GM19372 (cell line): ENCODE measurements around the gene SMC1A.
"Not testable (repeated sequence)": the region's sequence is repeated elsewhere in the genome, so short reads cannot be mapped to it uniquely, and the experiment has no call there.

Experiments
- ATAC-seq: cut with Tn5 transposase; IDR thresholded peaks from one replicate; pipeline ENCODE4 v1.9.1; 2021; ENCODE audit warnings: mild to moderate bottlenecking, low read depth, moderate library complexity; ENCODE audit not compliant: unreplicated experiment

SMC1A gene

DNA sequence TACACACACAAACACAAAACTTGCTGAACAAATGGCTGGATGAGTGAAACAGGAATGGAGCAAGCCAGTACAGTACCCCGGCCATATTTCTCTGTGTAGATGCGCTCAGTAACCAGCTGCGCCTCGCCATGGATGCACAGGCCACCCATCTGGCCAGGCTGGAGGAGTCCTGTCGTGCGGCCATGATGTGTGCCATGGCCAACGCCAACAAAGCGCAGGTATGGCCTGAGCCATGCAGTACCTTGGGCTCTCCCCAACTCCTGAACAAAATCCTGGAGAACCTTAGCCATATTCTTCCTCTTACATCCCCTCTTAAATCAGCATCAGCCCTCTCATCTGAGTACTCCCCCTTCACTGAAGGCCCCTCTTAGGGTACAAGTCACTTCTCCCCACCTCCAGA is 7.3 kb upstream of the SMC1A start:
- no peak for ATAC-seq

- no peak for ATAC-seq
Measured at GRCh38 chrX:53422861-53423306, 430 bp upstream of the SMC1A start, which contains the start of gene RIBC1. TSS of gene RIBC1 (plus strand) at chrX:53422873. CDS start at chrX:53426277, 3,404 bp downstream.

- ATAC-seq = peak; percentile 3
Measured at GRCh38 chrX:53421772-53422085, 725 bp downstream of the SMC1A start.

- no peak for ATAC-seq
Measured at GRCh38 chrX:53421125-53421524, 1.3 kb downstream of the SMC1A start.

- ATAC-seq = not testable (repeated sequence)
Measured at GRCh38 chrX:53420351-53420750, 2.1 kb downstream of the SMC1A start.

DNA sequence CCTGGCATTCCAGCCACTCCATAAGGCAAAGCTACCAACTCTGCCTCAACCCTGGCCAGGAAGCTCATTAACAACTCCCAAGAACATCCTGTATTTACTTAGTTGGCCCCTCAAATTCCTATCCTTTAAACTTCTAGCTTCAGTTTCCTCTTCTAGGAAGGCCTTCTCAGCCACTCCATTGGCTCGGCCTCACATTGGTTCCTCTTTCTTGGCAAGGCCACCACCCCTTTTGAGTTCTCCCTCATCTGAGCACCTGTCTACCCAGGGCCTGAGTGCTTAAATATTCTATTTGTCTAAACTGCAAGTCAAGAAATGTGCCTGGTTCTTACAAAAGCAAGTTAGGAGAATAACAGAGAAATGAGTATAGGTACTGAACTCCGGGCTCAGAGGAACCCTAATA is 10.0 kb downstream of the SMC1A start:
- ATAC-seq = no peak

GRCh38 chrX:53403535-53403934 is 18.9 kb downstream of the SMC1A start:
- ATAC-seq = no peak

- no peak for ATAC-seq
Measured at GRCh38 chrX:53398216-53398615, 24.2 kb downstream of the SMC1A start.

- no peak for ATAC-seq
Measured at GRCh38 chrX:53395605-53396298, 26.7 kb downstream of the SMC1A start.

DNA sequence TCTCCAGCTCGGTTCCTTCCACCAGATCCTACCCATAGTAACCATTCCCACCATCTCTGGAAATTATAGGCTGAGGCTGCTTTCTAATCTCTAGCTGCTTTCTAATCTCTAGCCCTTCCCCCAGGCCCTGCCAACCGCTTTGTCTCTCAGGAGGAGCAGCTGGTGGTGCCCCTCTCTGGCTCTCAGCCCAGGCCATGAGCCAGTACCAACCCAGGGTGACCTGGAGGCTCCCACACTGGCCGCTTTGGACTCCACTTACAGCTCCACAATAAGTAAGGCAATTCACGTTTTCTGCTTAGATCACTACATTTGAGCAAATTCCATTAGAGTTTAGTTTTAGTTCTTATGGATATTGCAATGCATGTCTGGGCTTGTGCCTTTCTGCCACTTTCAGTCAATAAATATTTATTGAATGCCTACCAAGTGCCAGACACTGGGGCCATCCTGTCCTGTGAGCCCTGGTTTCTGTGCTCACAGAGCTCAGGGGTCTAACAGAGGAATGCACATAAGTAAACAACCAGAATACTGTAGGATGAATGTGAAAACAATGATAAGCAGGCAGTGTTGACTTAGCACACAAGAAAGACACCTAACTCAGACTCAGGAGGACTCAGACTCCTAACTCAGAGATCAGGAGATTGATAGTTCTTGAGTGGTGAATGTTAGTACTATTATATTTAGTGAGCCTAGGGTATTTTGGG is 38.9 kb downstream of the SMC1A start:
- ATAC-seq = no peak

DNA sequence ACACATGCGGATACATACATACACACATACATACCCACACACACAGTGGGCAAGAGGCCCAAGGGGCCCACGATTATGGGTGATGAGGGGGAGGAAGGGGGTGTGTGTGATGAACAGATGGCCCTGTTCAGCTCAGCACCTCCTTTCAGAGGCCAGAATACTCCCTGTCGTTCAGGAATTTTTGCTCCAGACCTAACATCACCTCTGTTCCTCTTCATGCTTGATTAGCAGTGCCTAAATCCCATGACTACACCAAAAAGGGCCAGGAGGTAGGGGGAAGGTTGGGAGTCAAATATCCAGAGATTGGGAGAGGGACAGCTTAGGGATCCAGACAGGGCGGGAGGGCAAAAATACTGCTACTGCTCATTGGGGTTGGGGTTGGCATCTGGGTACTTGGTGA is 42.7 kb downstream of the SMC1A start:
- no peak for ATAC-seq

DNA sequence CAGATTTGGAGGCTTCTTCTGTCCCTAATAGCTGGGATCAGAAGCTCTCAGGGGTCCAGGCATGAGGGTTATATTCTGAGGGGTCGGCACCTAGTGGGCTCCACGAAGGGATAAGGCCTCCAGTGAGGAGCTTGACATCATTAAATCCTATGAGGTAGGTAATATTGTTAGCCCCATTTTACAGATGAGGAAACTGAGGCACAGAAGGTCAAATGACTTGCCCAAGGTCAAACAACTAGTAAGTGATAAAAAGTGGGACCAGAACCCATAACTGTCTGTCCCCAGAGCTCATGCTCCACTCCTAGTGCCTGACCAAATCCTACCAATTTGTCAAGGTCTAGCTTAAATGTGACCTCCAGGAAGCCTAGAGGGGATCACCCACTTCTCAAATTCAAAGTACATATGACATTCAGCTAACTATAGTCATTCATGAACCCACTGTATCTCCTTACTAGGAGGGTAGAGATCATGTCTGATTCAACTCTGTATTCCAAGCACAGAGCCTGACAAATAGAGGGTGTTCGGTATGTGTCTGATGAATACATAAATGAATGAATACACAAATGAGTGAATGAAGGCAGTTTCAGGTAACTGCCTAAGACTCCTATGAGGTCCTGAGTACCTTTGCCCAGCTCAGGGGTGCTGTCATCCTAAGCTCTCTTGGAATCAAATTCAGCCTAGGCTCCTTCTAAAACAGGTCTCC is 43.3 kb downstream of the SMC1A start:
- ATAC-seq = no peak

DNA sequence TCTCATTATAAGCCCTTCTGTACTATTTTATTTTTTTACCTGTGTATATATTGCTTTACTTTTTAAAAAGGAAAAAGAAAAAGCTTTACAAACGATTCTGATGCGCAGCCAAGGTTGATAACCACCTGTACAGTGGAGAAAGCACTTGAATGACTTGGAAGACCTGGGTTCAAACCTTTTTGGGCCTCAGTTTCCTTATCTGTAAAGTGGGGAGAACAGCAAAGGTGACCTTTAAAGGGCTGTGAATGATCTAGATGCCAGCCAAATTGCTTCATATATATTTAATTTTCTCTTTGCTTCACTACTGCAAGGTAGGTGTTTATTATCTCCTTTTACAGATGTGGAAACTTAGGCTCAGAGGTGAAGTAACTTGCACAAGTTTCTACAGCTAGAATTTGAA is 45.0 kb downstream of the SMC1A start:
- ATAC-seq = no peak

DNA sequence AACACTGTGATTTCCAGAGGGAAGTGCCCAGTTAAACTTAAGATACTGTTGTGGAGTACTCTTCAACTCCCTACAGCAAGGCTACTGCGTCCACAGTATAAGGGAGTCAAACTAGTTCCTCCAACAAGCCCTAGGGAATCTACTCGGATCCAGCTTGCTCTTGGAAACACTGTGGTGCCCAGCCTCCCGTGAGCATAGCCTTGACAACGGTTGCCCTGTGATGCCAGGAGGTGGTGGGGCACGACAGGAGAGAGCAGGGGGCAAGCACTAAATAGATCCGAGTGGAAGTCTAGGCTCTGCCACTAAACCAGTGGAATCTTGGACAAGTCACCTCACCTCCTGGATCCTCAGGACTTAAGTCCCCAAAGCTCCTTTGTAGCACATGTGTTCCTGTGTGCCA is 45.6 kb downstream of the SMC1A start:
- ATAC-seq = no peak

GRCh38 chrX:53374923-53375322 is 47.5 kb downstream of the SMC1A start:
- ATAC-seq = no peak

DNA sequence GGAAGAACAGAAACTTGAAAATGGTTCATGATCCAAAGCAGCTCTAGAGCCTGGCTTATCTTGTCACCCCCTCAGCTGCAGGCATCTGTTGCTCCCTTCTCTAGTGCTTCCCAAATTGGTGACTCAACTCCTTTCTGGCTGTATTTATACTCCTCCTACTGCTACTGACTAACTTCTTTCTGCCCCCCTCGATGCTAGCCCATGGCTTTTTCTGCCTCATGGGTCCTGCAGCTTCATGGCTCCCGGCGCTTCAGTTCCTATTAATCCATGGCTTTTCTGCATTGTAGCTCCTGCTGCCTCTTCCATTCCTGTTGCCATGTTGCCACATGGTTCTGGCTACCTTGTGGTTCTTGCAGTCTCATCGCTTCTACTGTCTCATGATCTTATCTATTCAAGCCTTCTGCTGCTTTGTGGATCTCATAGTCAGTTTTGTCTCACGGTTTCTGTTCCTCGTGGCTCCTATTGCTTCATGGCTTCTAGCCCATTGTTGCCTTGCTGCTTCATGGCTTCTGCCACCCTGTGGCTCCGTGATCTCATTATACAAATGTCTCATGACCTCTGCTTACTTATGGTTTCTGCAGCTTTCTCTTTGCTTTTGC is 48.1 kb downstream of the SMC1A start:
- no peak for ATAC-seq

- no peak for ATAC-seq
Measured at GRCh38 chrX:53373307-53373706, 49.1 kb downstream of the SMC1A start.

- not testable (repeated sequence) for ATAC-seq
Measured at GRCh38 chrX:53366454-53366853, 56.0 kb downstream of the SMC1A start.

- no peak for ATAC-seq
Measured at GRCh38 chrX:53362449-53362848, 60.0 kb downstream of the SMC1A start.

GRCh38 chrX:53357799-53358530 is 64.5 kb downstream of the SMC1A start:
- no peak for ATAC-seq

DNA sequence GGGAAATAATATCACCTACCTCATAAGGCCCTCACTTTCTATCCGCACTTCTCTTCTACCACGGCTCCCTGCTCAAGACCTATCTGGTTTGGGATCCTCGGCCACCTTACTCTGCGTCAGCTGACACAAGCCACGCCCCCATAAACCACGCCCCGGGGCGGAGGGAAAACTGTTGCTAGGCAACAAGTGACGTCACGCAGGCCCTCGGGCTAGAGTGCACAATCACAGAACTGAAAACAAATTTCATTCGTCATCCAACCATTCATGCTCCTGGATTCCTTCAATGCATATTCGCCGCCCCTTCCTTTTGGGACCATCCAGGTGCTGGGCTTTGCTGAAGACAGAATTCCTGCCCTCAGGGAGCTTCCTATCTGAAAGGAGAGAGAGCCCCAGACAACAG is 66.3 kb downstream of the SMC1A start:
- no peak for ATAC-seq
